Umbilical cord (tissue), 2 donors: ENCODE measurements around the gene ST6GALNAC4. TPM values are rescaled to one million over a fixed set of nuclear protein-coding genes. Genes with fewer than 3 reads are reported as not detected.
"Not testable (repeated sequence)": the region's sequence is repeated elsewhere in the genome, so short reads cannot be mapped to it uniquely, and the experiment has no call there.

Experiments
- DNase-seq: peaks from one replicate; pipeline ENCODE4 v3.0.0-alpha.2; 2015; ENCODE audit warnings: low spot score
- total RNA-seq: library from RNA; depleted of rRNA; stranded (reverse); fragments of >200 nt; gene quantifications from one replicate; pipeline ENCODE4 v1.2.3, GENCODE V29; 2014; ENCODE audit warnings: low replicate concordance; ENCODE audit not compliant: insufficient read depth

The ST6GALNAC4 gene
- total RNA-seq, 1 donor from 2014 or later, result 16.9 TPM

- no peak for DNase-seq
Observed at GRCh38 chr9:127871531-127871930, 45.3 kb downstream of the ST6GALNAC4 start.

- DNase-seq, result no peak
Observed at GRCh38 chr9:127870887-127871286, 46.0 kb downstream of the ST6GALNAC4 start.

GRCh38 chr9:127870153-127870491, 46.7 kb downstream of the ST6GALNAC4 start:
- DNase-seq, result not testable (repeated sequence)

GRCh38 chr9:127869310-127870152, 47.3 kb downstream of the ST6GALNAC4 start:
- peak; percentile 80 for DNase-seq

GRCh38 chr9:127868278-127868902, 48.5 kb downstream of the ST6GALNAC4 start:
- DNase-seq, result no peak

GRCh38 chr9:127867356-127868277, 49.2 kb downstream of the ST6GALNAC4 start:
- DNase-seq, result no peak

- DNase-seq, result no peak
Observed at GRCh38 chr9:127866535-127866934, 50.3 kb downstream of the ST6GALNAC4 start.

- no peak for DNase-seq
Observed at GRCh38 chr9:127865645-127866464, 51.0 kb downstream of the ST6GALNAC4 start.

GRCh38 chr9:127863191-127863621, 53.6 kb downstream of the ST6GALNAC4 start:
- no peak for DNase-seq

- peak; percentile 56 for DNase-seq
Observed at GRCh38 chr9:127862075-127863011, 54.5 kb downstream of the ST6GALNAC4 start.

GRCh38 chr9:127860779-127861178, 56.1 kb downstream of the ST6GALNAC4 start:
- no peak for DNase-seq

GRCh38 chr9:127860260-127860659, 56.6 kb downstream of the ST6GALNAC4 start:
- DNase-seq, result peak; percentile 74

- DNase-seq, result no peak
Observed at GRCh38 chr9:127858041-127858512, 58.8 kb downstream of the ST6GALNAC4 start.

Other genes starting within 250 kb of the ST6GALNAC4 start
- gene CFAP157, start 210.1 kb downstream of the ST6GALNAC4 start, total RNA-seq, result 2.9 TPM
- 8.4 TPM for gene PTRH1, start 201.4 kb downstream of the ST6GALNAC4 start, total RNA-seq
- gene TTC16, start 201.0 kb downstream of the ST6GALNAC4 start, total RNA-seq, result 0.24 TPM
- 4.6 TPM for gene TOR2A, start 181.7 kb downstream of the ST6GALNAC4 start, total RNA-seq
- gene SH2D3C, start 138.4 kb downstream of the ST6GALNAC4 start, total RNA-seq, result 4.6 TPM
- gene CDK9, start 131.0 kb downstream of the ST6GALNAC4 start, total RNA-seq, result 22.4 TPM
- gene FPGS, start 114.2 kb downstream of the ST6GALNAC4 start, total RNA-seq, result 52.2 TPM
- 5.1 TPM for gene ENG, start 62.4 kb downstream of the ST6GALNAC4 start, total RNA-seq
- gene AK1, start 39.4 kb downstream of the ST6GALNAC4 start, total RNA-seq, result 18.3 TPM
- gene ST6GALNAC6, start 17.4 kb downstream of the ST6GALNAC4 start, total RNA-seq, result 30.8 TPM
- gene PIP5KL1, start 13.7 kb upstream of the ST6GALNAC4 start, total RNA-seq, result 1.4 TPM
- gene DPM2, start 20.8 kb upstream of the ST6GALNAC4 start, total RNA-seq, result 1.4 TPM
- 15.2 TPM for gene EEIG1, start 63.9 kb upstream of the ST6GALNAC4 start, total RNA-seq
- 7.5 TPM for gene NAIF1, start 150.3 kb upstream of the ST6GALNAC4 start, total RNA-seq
- gene SLC25A25, start 151.2 kb upstream of the ST6GALNAC4 start, total RNA-seq, result 33.5 TPM
- 26.0 TPM for gene PTGES2, start 210.7 kb upstream of the ST6GALNAC4 start, total RNA-seq
- not detected for gene LCN2, start 232.4 kb upstream of the ST6GALNAC4 start, total RNA-seq
- 16.9 TPM for gene BBLN, start 243.2 kb upstream of the ST6GALNAC4 start, total RNA-seq